Fibroblast of lung (primary cell): ENCODE results near the gene MOG. TPM values are rescaled to one million over a fixed set of nuclear protein-coding genes. Genes with fewer than 3 reads are reported as not detected.

Source experiments
- DNase-seq, 2 donors: peaks; one replicate each; pipeline versions ENCODE4 v3.0.0 to v3.0.0-alpha.2; 2010; ENCODE audit warnings: low read depth in 2 of 2
- H2AFZ ChIP-seq: 2 replicates; pipeline ENCODE4 v1.5.1; 2012; ENCODE audit warnings: low read length, control low read depth, inconsistent platforms
- H3K27ac ChIP-seq: 2 replicates; pipeline ENCODE4 v1.5.1; 2011; ENCODE audit warnings: low read length, control low read depth; ENCODE audit not compliant: insufficient read depth
- H3K27me3 ChIP-seq: 2 replicates; pipeline ENCODE4 v1.5.1; 2011; ENCODE audit warnings: mild to moderate bottlenecking, low read length; ENCODE audit not compliant: control insufficient read depth, insufficient read depth
- H3K36me3 ChIP-seq: 2 replicates; pipeline ENCODE4 v1.5.1; 2011; ENCODE audit warnings: low read length; ENCODE audit not compliant: control insufficient read depth, insufficient read depth
- H3K4me1 ChIP-seq: 2 replicates; pipeline ENCODE4 v1.5.1; 2011; ENCODE audit warnings: low read length; ENCODE audit not compliant: control insufficient read depth, insufficient read depth; ENCODE audit errors: extremely low read depth
- H3K4me2 ChIP-seq: 2 replicates; pipeline ENCODE4 v1.5.1; 2011; ENCODE audit warnings: low read length, control low read depth; ENCODE audit not compliant: insufficient read depth; ENCODE audit errors: extremely low read depth
- H3K4me3 ChIP-seq, 4 experiments: fragments of 200-600 bp in 1 of 4; sonication (generic) in 1 of 4; replicated peaks in 1 of 4; 2 replicates each; pipeline ENCODE4 v1.5.1; 2011 to 2016; ENCODE audit warnings: low read length in 4 of 4, low read depth in 3 of 4, mild to moderate bottlenecking in 3 of 4, control low read depth in 2 of 4, inconsistent platforms in 1 of 4, mixed read lengths in 1 of 4; ENCODE audit not compliant: insufficient read depth in 1 of 4; ENCODE audit errors: control extremely low read depth in 1 of 4
- H3K79me2 ChIP-seq: 2 replicates; pipeline ENCODE4 v1.5.1; 2012; ENCODE audit warnings: mild to moderate bottlenecking, low read length, inconsistent platforms; ENCODE audit not compliant: control insufficient read depth, insufficient read depth
- H3K9ac ChIP-seq: 2 replicates; pipeline ENCODE4 v1.5.1; 2011; ENCODE audit warnings: mild to moderate bottlenecking, low read length, control low read depth; ENCODE audit not compliant: insufficient read depth
- H3K9me3 ChIP-seq: 2 replicates; pipeline ENCODE4 v1.5.1; 2012; ENCODE audit warnings: low read depth, low read length; ENCODE audit not compliant: control insufficient read depth, insufficient read depth
- H4K20me1 ChIP-seq: 2 replicates; pipeline ENCODE4 v1.5.1; 2011; ENCODE audit warnings: low read length; ENCODE audit not compliant: control insufficient read depth, insufficient read depth; ENCODE audit errors: extremely low read depth
- EZH2 ChIP-seq: IDR thresholded peaks from 2 replicates; pipeline ENCODE4 v1.5.1; 2012; ENCODE audit warnings: low read length, control low read depth, mild to moderate bottlenecking; ENCODE audit errors: missing control alignments
- polyA plus RNA-seq, 2 donors: library from polyadenylated mRNA; depleted of rRNA in 1 of 2; stranded (reverse) in 1 of 2; unstranded in 1 of 2; fragments of >200 nt; gene quantifications; 2 replicates each; pipeline ENCODE4 v1.2.1, GENCODE V29; 2011 to 2012; ENCODE audit warnings: missing spikeins in 1 of 2
- total RNA-seq: library from RNA; depleted of rRNA; stranded (reverse); fragments of >200 nt; gene quantifications from 2 replicates; pipeline ENCODE4 v1.2.1, GENCODE V29; 2014
- TF ChIP-seq, protein P1 (sequence below), 2 donors: IDR thresholded peaks in 1 of 2; conservative IDR thresholded peaks in 1 of 2; 1 replicate in 1 of 2; 2 replicates in 1 of 2; pipeline ENCODE4 v1.5.1; 2011 to 2012; ENCODE audit warnings: low read length in 2 of 2, control low read depth in 1 of 2, inconsistent platforms in 1 of 2, low read depth in 1 of 2, mild to moderate bottlenecking in 1 of 2

The MOG gene
- total and polyA plus RNA-seq, 2 donors (not counting 1 experiment from before 2014, with no cell fraction given) = not detected

DNA sequence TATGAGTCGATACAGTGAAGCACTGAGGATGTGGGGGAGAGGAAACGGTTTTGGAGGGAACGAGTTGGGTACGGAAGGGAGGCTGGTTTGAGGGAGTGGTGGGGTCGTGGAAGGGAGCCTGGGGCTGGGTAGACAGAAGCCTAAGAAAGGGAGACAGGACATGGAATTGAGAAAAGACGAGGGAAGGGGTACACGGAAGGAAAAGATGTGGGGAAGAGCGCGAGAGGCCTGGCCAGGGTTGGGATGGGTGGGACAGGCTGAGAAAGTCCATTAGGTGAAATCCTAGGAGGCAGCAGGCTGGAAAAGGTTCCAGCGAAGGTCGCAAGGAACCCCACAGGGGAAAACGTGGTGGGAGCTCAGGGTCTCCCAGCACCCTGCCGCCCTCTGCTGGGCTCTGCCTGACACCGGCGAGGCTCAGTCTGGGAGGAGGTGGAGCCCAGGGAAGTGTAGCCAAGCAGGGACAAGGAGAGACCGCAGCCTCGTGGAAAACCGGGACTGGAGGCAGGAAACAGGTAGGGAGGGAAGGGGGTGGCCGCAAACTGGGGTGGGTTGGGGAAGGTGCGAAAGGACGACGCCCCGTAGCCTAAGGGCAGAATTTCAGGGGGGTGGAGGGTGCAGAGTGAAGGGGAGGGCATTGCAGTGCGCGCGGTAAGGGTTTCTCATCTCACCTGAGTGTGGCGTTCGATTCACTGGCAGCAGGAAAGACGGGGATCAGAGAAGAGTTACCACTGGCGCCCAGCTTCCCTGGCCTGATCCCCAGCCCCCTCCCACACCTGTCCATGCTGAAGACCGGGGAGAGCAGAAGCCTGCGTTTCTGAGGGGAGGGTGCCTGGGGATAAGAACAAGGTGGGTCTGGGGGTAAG, 28.2 kb upstream of the MOG start:
- peak overlapping the region; percentile 49 to 85 (median 66) for H3K4me3 ChIP-seq
- no peaks in the 10 kb centered on the region for H4K20me1 ChIP-seq
- no peaks in the 10 kb centered on the region for H3K79me2 ChIP-seq
- DNase-seq = peak; percentile 69
- no peaks in the 10 kb centered on the region for H3K27me3 ChIP-seq
- H3K9ac ChIP-seq = peak overlapping the region; percentile 51
- H3K4me1 ChIP-seq = peaks cover 10% of the 10 kb centered on the region
- TF ChIP-seq EZH2 = no peak
- TF ChIP-seq, protein P1, sequence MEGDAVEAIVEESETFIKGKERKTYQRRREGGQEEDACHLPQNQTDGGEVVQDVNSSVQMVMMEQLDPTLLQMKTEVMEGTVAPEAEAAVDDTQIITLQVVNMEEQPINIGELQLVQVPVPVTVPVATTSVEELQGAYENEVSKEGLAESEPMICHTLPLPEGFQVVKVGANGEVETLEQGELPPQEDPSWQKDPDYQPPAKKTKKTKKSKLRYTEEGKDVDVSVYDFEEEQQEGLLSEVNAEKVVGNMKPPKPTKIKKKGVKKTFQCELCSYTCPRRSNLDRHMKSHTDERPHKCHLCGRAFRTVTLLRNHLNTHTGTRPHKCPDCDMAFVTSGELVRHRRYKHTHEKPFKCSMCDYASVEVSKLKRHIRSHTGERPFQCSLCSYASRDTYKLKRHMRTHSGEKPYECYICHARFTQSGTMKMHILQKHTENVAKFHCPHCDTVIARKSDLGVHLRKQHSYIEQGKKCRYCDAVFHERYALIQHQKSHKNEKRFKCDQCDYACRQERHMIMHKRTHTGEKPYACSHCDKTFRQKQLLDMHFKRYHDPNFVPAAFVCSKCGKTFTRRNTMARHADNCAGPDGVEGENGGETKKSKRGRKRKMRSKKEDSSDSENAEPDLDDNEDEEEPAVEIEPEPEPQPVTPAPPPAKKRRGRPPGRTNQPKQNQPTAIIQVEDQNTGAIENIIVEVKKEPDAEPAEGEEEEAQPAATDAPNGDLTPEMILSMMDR (conservative IDR thresholded peaks at IDR 0.05 in 1 of 2, IDR thresholded peaks at IDR 0.05 in 1 of 2; ENCODE audit: low read depth in 1 of 2, low read length in 2 of 2) = peak; percentile 38 to 81
- peak overlapping the region; percentile 84 for H3K4me2 ChIP-seq
- peak overlapping the region; percentile 67 for H2AFZ ChIP-seq
- H3K27ac ChIP-seq = peak overlapping the region; percentile 60
- no peaks in the 10 kb centered on the region for H3K9me3 ChIP-seq
- peaks cover 2% of the 10 kb centered on the region for H3K36me3 ChIP-seq

DNA sequence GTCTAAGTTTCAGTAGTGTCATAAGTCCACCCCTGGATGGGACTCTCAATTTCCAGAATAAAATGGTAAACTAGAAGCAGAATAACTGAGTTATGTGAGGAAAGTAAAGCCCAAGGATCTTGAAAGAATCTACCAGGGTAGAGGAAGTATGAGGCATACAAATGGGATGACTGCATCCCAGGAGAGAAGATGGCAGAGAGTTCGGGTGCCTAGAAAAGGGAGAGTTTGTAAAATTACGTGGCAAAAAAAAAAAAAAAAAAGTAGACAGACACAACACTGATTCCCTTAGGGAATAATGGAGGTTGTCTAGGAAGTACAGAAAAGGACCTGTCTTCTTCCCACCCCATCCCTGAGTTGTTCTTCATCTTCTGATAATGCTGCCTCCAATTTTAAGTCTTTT, 27.3 kb upstream of the MOG start:
- Histone ChIP-seq H3K4me3 (no peak overlapping the region), H3K36me3 (no peaks in the 10 kb centered on the region), H2AFZ (no peak overlapping the region), H3K4me2 (no peak overlapping the region), H3K27me3 (no peaks in the 10 kb centered on the region), H3K4me1 (peaks cover 10% of the 10 kb centered on the region), H3K9ac (no peak overlapping the region), H3K9me3 (no peaks in the 10 kb centered on the region), H3K27ac (no peak overlapping the region), H3K79me2 (no peaks in the 10 kb centered on the region), H4K20me1 (no peaks in the 10 kb centered on the region)
- no peak for DNase-seq
- TF ChIP-seq, protein P1 (conservative IDR thresholded peaks at IDR 0.05 in 1 of 2, IDR thresholded peaks at IDR 0.05 in 1 of 2; ENCODE audit: low read depth in 1 of 2, low read length in 2 of 2) = no peak
- TF ChIP-seq EZH2 = no peak

DNA sequence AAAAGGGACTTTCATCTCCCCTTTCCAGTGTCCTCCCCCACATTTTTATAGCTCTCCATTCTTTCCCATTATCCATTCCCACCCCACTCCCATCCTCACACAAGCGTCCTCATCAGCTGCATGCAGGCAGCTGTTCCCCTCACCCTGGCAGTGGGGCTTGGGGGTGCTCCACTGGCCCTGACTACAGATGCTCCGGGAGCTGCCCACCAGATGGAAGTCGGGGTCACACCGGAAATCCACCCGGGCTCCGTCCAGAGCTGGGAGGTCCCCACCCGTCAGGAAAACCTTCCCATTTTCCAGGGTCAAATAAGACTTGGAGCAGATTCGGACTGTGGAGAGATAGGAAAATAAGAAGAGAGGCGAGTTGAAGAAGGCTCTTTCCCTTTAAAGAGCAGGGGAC, 26.6 kb upstream of the MOG start:
- Histone ChIP-seq H3K4me2 (no peak overlapping the region), H3K27ac (no peak overlapping the region), H3K9me3 (no peaks in the 10 kb centered on the region), H4K20me1 (no peaks in the 10 kb centered on the region), H3K79me2 (no peaks in the 10 kb centered on the region), H3K4me3 (no peak overlapping the region), H2AFZ (no peak overlapping the region), H3K36me3 (no peaks in the 10 kb centered on the region), H3K27me3 (no peaks in the 10 kb centered on the region), H3K4me1 (peaks cover 10% of the 10 kb centered on the region), H3K9ac (no peak overlapping the region)
- TF ChIP-seq EZH2 = no peak
- TF ChIP-seq, protein P1 (conservative IDR thresholded peaks at IDR 0.05 in 1 of 2, IDR thresholded peaks at IDR 0.05 in 1 of 2; ENCODE audit: low read depth in 1 of 2, low read length in 2 of 2) = no peak
- no peak for DNase-seq
